RPMI7951 (cell line): ENCODE results near the gene NTN3. TPM values are rescaled to one million over a fixed set of nuclear protein-coding genes. Genes with fewer than 3 reads are reported as not detected.

Experiments used
- DNase-seq: peaks from one replicate; pipeline ENCODE4 v3.0.0-alpha.2; 2012; ENCODE audit warnings: low read depth
- total RNA-seq: library from RNA; depleted of rRNA; stranded (reverse); fragments of >200 nt; shearing (Covaris generic); gene quantifications from 2 replicates; pipeline ENCODE4 v1.2.3, GENCODE V29; 2014

The NTN3 gene
- total RNA-seq, 1 experiment from 2014 or later, result not detected

- no peak for DNase-seq
Measured at GRCh38 chr16:2466667-2467527, 4.2 kb upstream of the NTN3 start.

GRCh38 chr16:2467528-2468232, 3.4 kb upstream of the NTN3 start:
- DNase-seq, result peak; percentile 75

GRCh38 chr16:2468233-2468724, 2.8 kb upstream of the NTN3 start:
- peak; percentile 39 for DNase-seq

GRCh38 chr16:2468725-2469398, 2.2 kb upstream of the NTN3 start:
- no peak for DNase-seq

GRCh38 chr16:2469399-2470233, 1.5 kb upstream of the NTN3 start:
- no peak for DNase-seq

- DNase-seq, result no peak
Measured at GRCh38 chr16:2470234-2470601, 879 bp upstream of the NTN3 start.

- no peak for DNase-seq
Measured at GRCh38 chr16:2470603-2471015, 488 bp upstream of the NTN3 start.

GRCh38 chr16:2471653-2472487, 773 bp downstream of the NTN3 start:
- DNase-seq, result no peak

- DNase-seq, result no peak
Measured at GRCh38 chr16:2472488-2472864, 1.4 kb downstream of the NTN3 start.

GRCh38 chr16:2472885-2473445, 1.9 kb downstream of the NTN3 start:
- no peak for DNase-seq

GRCh38 chr16:2473446-2473926, 2.4 kb downstream of the NTN3 start:
- no peak for DNase-seq

GRCh38 chr16:2473999-2474876, 3.1 kb downstream of the NTN3 start:
- peak; percentile 36 for DNase-seq

GRCh38 chr16:2474877-2475412, 3.8 kb downstream of the NTN3 start, which contains the start of gene TBC1D24:
TBC1D24 (plus strand) TSS chr16:2475127; CDS start chr16:2496149, 21,022 bp downstream.
- peak; percentile 74 for DNase-seq

- no peak for DNase-seq
Measured at GRCh38 chr16:2475413-2476344, 4.6 kb downstream of the NTN3 start.

GRCh38 chr16:2476345-2476720, 5.2 kb downstream of the NTN3 start:
- DNase-seq, result no peak

- DNase-seq, result no peak
Measured at GRCh38 chr16:2476741-2477140, 5.6 kb downstream of the NTN3 start.

GRCh38 chr16:2477327-2477726, 6.2 kb downstream of the NTN3 start:
- no peak for DNase-seq

GRCh38 chr16:2478279-2478678, 7.2 kb downstream of the NTN3 start:
- no peak for DNase-seq
